AG09309 (cell line): ENCODE measurements around the gene UNC50.
A peak's percentile ranks its signal among the peaks of the same experiment; 100 is the strongest.

ENCODE experiments used
- DNase-seq: peaks from one replicate; pipeline ENCODE4 v3.0.0-alpha.2; 2010; ENCODE audit warnings: low read depth
- H3K4me3 ChIP-seq: 2 replicates; pipeline ENCODE4 v1.5.1; 2011; ENCODE audit warnings: mild to moderate bottlenecking, low read depth, low read length, moderate library complexity; ENCODE audit not compliant: control insufficient read depth
- CTCF ChIP-seq: IDR thresholded peaks from 2 replicates; pipeline ENCODE4 v1.5.1; 2011; ENCODE audit warnings: mild to moderate bottlenecking, low read depth, low read length, inconsistent platforms; ENCODE audit not compliant: insufficient read depth, control insufficient read depth; ENCODE audit errors: missing control alignments

Gene UNC50

GRCh38 chr2:98634406-98635092, 26.2 kb downstream of the UNC50 start:
- TF ChIP-seq CTCF = peak; percentile 14
- H3K4me3 ChIP-seq = no peak overlapping the region
- no peak for DNase-seq

GRCh38 chr2:98637401-98638147, 29.2 kb downstream of the UNC50 start:
- no peak for DNase-seq
- H3K4me3 ChIP-seq = no peak overlapping the region
- no peak for TF ChIP-seq CTCF

GRCh38 chr2:98643496-98644100, 35.2 kb downstream of the UNC50 start:
- H3K4me3 ChIP-seq = no peak overlapping the region
- TF ChIP-seq CTCF = no peak
- DNase-seq = no peak

DNA sequence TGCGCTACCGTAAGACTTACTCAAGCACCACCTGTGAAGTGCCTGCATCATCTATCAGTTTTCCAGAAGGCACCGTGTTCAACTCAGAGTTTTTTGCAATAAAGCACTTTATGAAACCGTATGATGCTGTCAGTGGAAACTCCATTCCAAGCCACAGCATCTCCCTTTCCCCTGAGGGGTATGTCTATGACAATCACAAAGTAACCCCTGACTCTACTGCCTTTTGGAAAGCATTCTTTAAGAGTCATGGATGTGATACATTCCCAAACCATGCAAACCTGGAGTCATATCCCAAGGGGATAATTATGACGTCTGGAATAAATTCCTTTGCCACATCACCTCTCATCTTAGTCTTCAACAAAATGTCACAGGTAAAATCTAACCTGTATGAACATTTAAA, 39.2 kb downstream of the UNC50 start:
- DNase-seq = no peak
- no peak for TF ChIP-seq CTCF
- H3K4me3 ChIP-seq = no peak overlapping the region

DNA sequence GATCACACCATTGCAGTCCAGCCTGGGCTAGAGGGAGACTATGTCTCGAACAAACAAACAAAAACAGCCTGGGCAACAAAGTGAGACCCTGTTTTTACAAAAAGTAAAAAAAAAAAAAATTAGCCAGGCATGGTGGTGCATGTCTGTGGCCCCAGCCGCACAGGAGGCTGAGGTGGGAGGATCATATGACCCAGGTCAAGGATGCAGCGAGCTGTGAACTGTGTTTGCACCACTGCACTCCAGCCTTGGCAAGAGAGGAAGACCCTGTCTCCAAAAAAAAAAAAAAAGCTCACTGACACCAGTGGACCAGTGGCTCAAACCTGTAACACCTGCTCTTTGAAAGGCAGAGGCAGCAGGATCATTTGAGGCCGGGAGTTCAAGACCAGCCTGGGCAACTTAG, 40.1 kb downstream of the UNC50 start:
- TF ChIP-seq CTCF = no peak
- H3K4me3 ChIP-seq = no peak overlapping the region

GRCh38 chr2:98649135-98649991, 41.0 kb downstream of the UNC50 start:
- no peak overlapping the region for H3K4me3 ChIP-seq
- peak; percentile 100 for TF ChIP-seq CTCF

More for the DNA sequence above, 40.1 kb downstream of the UNC50 start:
- DNase-seq = no peak

More at GRCh38 chr2:98649135-98649991, 41.0 kb downstream of the UNC50 start:
- peak; percentile 41 for DNase-seq
